DOHH2 (cell line): Measurements from ENCODE around the gene KIF26B.

Experiments
- CTCF ChIP-seq: fragments of 200-600 bp; sonication (generic); IDR thresholded peaks from one replicate; pipeline ENCODE4 v1.5.1; 2014; ENCODE audit warnings: antibody characterized with exemption, mild to moderate bottlenecking, low read depth, low read length; ENCODE audit not compliant: poor library complexity, severe bottlenecking
- EZH2phosphoT487 ChIP-seq: fragments of 200-600 bp; sonication (generic); IDR thresholded peaks from 2 replicates; pipeline ENCODE4 v1.6.1; 2017; ENCODE audit warnings: borderline replicate concordance, mild to moderate bottlenecking, antibody characterized with exemption, low read length, moderate library complexity, mixed read lengths

- peak; percentile 51 for TF ChIP-seq CTCF
- TF ChIP-seq EZH2phosphoT487, result no peak
Measured at GRCh38 chr1:245380790-245381535, 226.2 kb downstream of the KIF26B start.
